AG04449 (cell line): ENCODE data around the gene RAB35.

Experiments
- CTCF ChIA-PET: fragments of 350-600 bp; formaldehyde crosslinking; extraction: SDS; loops from one replicate; lab custom pipeline; 2021; ENCODE audit warnings: antibody characterized with exemption; lab: Yijun Ruan, JAX
- POLR2A ChIA-PET: fragments of 400-600, 350-600 bp; formaldehyde crosslinking; extraction: SDS; loops from one replicate; lab custom pipeline; 2020; ENCODE audit warnings: antibody characterized with exemption, inconsistent platforms; lab: Yijun Ruan, JAX
- DNase-seq: peaks from one replicate; pipeline ENCODE4 v3.0.0-alpha.2; 2010; ENCODE audit warnings: low read depth, low spot score
- H3K4me3 ChIP-seq: 2 replicates; pipeline ENCODE4 v1.5.1; 2011; ENCODE audit warnings: low read depth, mild to moderate bottlenecking, control low read depth, low read length
- CTCF ChIP-seq: IDR thresholded peaks from one replicate; pipeline ENCODE4 v1.5.1; 2011; ENCODE audit warnings: mild to moderate bottlenecking, moderate library complexity, low read length, control low read depth, inconsistent platforms; ENCODE audit not compliant: insufficient read depth; ENCODE audit errors: missing control alignments

RAB35 gene

GRCh38 chr12:120121343-120121742, 4.8 kb upstream of the RAB35 start:
- no peak overlapping the region for H3K4me3 ChIP-seq
- no peak for TF ChIP-seq CTCF
- no peak for DNase-seq
- ChIA-PET CTCF (no interaction called here), POLR2A (interaction anchor here (0.6 to 1.0 kb wide), 3 partner anchors 16 to 172 kb away, joined by 3 to 4 read pairs (median 4); no protein-coding TSS in a partner anchor)

- H3K4me3 ChIP-seq: no peak overlapping the region
- peak; percentile 29 for DNase-seq
- no peak for TF ChIP-seq CTCF
- ChIA-PET CTCF (no interaction called here), POLR2A (interaction anchor here (0.7 to 2.8 kb wide), 3 partner anchors 11 to 172 kb away, joined by 3 to 15 read pairs (median 6); partner anchors contain the start of genes RNU4-2 and RPLP0)
Measured at GRCh38 chr12:120119271-120119973, 2.9 kb upstream of the RAB35 start.

GRCh38 chr12:120118321-120119061, 1.9 kb upstream of the RAB35 start:
- TF ChIP-seq CTCF: no peak
- H3K4me3 ChIP-seq: peak overlapping the region; percentile 90
- CTCF ChIA-PET: no interaction called here
- DNase-seq: peak; percentile 37
- POLR2A ChIA-PET: interaction anchor here (2.8 to 3.1 kb wide), 2 partner anchors 82 to 173 kb away, joined by 15 to 16 read pairs; partner anchors contain the start of genes RNU4-2 and RPLP0

- no peak for DNase-seq
- TF ChIP-seq CTCF: no peak
- ChIA-PET CTCF (no interaction called here), POLR2A (interaction anchor here (1.2 to 3.1 kb wide), 3 partner anchors 8 to 173 kb away, joined by 3 to 16 read pairs (median 15); partner anchors contain the start of genes RNU4-2 and RPLP0)
- H3K4me3 ChIP-seq: peak overlapping the region; percentile 90
Measured at GRCh38 chr12:120117961-120118320, 1.4 kb upstream of the RAB35 start.

GRCh38 chr12:120116792-120117651, 469 bp upstream of the RAB35 start:
- peak overlapping the region; percentile 90 for H3K4me3 ChIP-seq
- ChIA-PET CTCF (no interaction called here), POLR2A (interaction anchor here (1.2 to 3.1 kb wide), 4 partner anchors 9 to 174 kb away, joined by 3 to 16 read pairs (median 12); partner anchors contain the start of genes RNU4-2 and RPLP0)
- no peak for TF ChIP-seq CTCF
- peak; percentile 40 for DNase-seq
